Lower leg skin (tissue), 3 donors: ENCODE data around the gene ADAM19.

Experiments used
- CTCF ChIP-seq, 3 donors: fragments of 450-650 bp; IDR thresholded peaks; one replicate each; pipeline ENCODE4 v1.5.1; 2016; ENCODE audit warnings: antibody characterized with exemption in 3 of 3, mild to moderate bottlenecking in 3 of 3, moderate library complexity in 2 of 3
- POLR2A ChIP-seq, 2 donors: fragments of 450-650 bp; IDR thresholded peaks; one replicate each; pipeline ENCODE4 v1.6.1; 2016 to 2017; ENCODE audit warnings: antibody characterized with exemption in 2 of 2, mild to moderate bottlenecking in 1 of 2, moderate library complexity in 1 of 2

- TF ChIP-seq CTCF (IDR thresholded peaks at IDR 0.05) (no peak), POLR2A (IDR thresholded peaks at IDR 0.05) (no peak)
Observed at GRCh38 chr5:157459715-157460599, 115.6 kb downstream of the ADAM19 start, which contains the start of gene NIPAL4.
